ENCODE measurements around the gene ZMPSTE24.
"Not testable (repeated sequence)": the region's sequence is repeated elsewhere in the genome, so short reads cannot be mapped to it uniquely, and the experiment has no call there.

Gene ZMPSTE24

DNA sequence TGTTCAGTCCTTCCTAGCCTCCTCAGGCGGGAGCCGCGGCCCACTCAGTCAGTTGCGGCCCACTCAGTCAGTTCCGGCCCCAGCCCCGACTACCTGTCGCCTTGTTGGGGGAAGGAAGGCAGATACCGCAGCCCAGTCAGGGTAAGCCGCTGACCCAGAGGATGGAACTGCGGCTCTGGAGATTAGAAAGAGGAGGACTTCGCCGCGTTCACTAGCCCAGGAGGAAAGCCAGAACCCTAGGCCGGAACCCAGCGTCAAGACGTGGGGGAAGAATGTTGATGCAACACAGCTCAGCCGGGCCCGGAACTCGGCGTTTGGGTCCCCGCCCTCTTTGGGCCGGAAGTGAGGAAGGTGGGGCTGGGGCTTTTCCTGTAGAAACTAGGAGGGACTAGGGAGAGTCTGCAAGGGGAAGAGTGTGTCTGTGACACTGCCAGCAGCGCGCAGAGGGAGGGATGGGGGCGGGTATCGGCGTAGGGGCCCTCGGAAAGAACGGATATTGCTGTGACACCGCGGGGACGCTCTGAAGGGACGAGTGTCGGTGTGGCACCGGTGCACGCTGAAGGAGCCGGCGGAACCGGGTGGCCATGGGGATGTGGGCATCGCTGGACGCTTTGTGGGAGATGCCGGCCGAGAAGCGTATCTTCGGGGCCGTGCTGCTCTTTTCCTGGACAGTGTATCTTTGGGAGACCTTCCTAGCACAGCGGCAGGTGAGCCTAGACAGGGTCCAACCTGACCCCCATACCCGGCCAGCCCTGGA lies at the start of gene ZMPSTE24:
TSS of gene ZMPSTE24 (plus strand) at position 549 of the 757 bp plus-strand sequence. CDS start at position 585, 36 bp downstream.
- DNase-seq (ENCODE audit: extremely low read depth in 1 of 2, low read depth in 1 of 2) = peak; percentile 89 to 95

DNA sequence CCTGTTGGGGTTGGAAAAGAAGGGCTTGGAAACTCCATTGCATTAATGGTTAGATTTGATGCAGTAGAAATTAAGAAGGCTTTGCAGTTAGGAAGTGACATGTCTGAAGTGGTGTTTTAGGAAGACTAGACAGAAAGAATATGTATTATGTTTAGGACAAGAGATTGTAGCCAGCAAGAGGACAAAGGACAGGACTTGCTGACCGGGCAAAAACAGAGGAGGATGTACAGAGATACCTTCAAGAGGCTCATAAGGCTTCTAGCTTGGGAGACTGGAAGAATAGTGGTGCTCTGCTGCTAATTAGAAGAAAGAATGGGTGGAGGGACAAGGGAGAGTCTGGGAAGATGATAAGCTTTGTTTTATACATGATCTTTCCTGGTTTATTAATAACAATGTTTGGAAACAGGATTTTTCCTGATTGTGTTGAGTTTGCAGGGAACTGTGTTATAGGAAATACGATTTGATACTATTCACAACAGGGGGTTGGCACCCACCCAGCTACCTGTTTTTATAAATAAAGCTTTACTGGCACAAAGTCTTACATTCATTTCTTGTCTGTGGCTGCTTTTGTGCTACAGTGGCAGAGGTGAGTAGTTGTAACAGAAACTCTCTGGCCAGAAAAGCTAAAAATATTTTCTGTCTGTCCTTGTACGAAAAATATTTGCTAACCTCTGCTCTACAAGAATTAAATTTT lies 47.4 kb upstream of the ZMPSTE24 start:
- no peak for DNase-seq (ENCODE audit: extremely low read depth in 1 of 2, low read depth in 1 of 2)

DNA sequence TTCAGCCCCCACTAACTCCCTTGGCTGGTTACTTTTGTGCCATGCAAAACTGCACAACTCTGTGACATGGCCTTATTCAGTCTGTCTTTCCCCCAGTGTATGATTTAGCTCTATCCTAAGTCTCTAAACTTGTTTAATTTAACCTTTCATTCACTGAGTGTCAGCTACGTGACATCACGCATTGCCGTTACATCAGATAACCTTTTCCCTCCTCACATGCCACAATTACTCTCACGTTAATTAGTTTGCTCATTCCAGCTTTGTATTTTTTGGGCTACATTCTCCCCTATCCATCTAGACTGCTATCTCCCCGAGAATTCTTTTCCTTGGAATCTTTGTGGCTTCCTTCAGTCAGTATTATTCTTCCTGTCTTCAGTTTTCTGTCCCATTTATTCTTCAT lies 39.7 kb upstream of the ZMPSTE24 start:
- DNase-seq (ENCODE audit: extremely low read depth in 1 of 2, low read depth in 1 of 2) = no peak

DNA sequence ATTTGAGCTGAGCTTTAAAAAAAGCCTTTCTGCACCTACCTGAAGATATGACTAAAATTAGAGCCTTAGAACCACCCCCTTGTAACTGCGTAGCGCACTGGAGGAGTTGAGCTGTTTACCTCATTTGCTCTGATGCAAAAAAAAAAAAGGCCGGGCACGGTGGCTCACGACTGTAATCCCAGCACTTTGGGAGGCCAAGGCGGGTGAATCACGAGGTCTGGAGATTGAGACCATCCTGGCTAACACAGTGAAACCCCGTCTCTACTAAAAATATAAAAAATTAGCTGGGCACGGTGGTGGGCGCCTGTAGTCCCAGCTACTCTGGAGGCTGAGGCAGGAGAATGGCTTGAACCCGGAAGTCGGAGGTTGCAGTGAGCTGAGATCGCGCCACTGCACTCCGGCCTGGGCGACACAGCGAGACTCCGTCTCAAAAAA lies 36.5 kb upstream of the ZMPSTE24 start:
- not testable (repeated sequence) for DNase-seq (ENCODE audit: extremely low read depth in 1 of 2, low read depth in 1 of 2)

DNA sequence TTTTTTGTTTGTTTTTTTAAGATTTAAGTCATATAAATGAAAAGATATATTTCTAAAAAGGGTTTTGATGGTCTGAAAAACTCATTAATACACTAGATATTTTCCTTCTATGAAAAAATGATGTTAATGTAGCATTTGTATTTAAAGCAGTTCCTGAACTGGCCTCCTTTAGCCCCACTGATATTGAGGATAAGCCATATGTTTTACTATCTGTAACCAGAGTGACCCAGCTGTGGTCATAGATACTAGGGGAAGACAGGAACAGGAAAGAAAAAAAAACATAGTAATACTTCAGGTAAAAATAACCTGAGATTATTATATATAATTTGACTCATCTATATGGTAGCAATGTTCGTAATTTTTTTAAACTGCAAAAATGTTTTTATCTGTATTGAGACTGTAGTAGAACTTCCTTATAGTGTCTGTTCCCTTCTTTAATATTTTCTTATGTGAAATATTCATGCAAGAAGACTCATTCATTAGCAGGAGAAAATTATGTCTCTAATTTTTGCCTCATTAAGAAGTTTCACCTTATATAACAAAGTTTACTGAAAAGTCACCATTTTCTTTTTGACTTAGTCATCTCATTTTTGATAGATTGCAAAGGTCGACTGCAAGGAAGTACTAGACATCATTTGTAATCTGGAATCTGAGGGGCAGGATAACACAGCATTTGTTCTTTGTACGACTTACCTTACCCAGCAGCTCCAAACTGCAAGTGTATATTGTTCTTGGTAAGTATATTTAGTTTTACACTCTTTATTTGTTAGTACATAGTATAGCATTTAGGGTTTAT lies 35.9 kb upstream of the ZMPSTE24 start:
- DNase-seq (ENCODE audit: extremely low read depth in 1 of 2, low read depth in 1 of 2) = no peak

DNA sequence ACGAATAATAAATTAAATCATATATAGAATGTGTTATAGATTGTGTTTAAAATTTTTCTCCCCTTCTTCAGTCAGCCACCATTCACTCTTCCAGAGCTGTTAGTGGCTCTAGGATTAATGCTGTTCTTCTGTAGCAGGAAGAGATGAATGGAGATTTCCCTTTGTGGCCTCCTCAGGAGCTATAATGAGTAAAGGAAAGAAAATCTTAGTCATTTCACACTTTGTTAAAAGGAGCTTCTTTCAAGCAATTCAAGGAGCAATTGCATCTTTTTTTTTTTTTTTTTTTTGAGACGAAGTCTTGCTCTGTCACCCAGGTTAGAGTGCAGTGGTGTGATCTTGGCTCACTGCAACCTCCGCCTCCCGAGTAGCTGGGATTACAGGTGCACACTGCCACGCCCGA lies 34.0 kb upstream of the ZMPSTE24 start:
- DNase-seq (ENCODE audit: extremely low read depth in 1 of 2, low read depth in 1 of 2) = no peak

DNA sequence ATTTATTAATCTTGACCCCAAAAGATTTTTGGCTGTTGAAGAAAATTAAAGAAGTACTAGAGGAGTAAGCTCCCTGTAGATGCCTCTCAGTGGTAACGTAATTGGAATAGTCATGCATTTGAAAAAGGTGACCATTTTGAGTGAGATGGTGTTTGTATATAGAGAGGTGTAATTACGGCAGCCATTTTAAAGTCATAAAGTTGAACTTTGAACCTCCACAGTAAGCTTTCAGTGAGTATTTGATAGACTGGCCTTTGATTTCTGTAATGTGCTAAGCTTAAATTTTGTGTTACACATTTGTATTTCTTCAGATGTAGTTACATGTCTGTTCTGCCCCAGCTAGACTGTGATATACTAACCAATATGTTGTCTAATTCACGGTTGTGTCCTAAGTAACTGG lies 31.8 kb upstream of the ZMPSTE24 start:
- no peak for DNase-seq (ENCODE audit: extremely low read depth in 1 of 2, low read depth in 1 of 2)

DNA sequence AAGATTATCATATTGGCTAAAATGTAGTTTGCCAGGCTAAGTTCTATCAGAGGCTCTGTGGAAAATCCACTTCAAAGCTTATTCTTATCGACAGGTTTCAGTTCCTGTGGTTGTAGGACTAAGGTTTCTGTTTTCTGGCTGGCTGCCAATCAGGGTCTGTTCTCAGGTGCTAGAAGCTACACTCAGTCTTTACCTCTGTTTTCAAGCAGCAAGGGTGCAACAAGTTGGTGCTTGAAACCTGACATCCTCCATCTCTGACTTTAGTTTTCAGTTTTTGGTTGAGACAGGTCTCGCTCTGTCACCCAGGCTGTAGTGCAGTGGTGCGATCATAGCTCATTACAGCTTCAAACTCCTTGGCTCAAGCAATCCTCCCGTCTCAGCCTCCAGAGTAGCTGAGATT lies 25.6 kb upstream of the ZMPSTE24 start:
- DNase-seq (ENCODE audit: extremely low read depth in 1 of 2, low read depth in 1 of 2) = peak; percentile 23 to 65

DNA sequence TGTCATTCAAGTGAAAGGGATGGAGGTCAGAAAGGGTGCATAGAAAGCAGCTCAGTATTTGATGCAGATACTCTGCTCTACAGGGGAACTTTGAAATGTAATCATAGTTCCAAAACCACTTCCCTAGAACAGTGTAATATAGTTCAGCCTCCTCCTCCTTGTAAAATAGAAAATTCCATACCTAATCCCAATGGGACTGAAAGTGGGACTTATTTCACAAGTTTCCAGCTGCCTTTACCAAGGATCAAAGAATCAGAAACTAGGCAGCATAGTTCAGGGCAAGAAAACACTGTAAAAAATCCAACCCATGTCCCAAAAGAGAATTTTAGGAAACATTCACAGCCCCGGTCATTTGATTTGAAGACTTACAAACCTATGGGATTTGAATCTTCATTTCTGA lies 18.4 kb upstream of the ZMPSTE24 start:
- DNase-seq (ENCODE audit: extremely low read depth in 1 of 2, low read depth in 1 of 2) = no peak

DNA sequence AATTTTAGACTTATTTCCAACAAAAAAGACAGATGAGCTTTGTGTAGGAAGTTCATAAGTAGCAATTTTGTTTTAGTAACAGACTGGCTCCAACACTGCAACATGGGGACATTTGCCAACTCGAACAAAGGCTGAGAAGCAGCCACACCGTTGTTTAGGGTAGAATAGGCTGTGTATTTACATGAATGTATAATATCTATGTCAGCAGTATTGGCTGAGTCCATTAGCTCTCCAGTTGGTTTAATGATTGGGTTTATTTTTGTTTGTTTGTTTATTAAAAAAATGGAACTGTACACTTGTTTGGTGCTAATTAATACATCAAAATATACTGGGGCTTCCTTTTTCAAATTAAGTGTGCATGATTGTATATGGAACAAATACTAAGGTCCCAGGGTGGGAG lies 17.6 kb upstream of the ZMPSTE24 start:
- DNase-seq (ENCODE audit: extremely low read depth in 1 of 2, low read depth in 1 of 2) = no peak

DNA sequence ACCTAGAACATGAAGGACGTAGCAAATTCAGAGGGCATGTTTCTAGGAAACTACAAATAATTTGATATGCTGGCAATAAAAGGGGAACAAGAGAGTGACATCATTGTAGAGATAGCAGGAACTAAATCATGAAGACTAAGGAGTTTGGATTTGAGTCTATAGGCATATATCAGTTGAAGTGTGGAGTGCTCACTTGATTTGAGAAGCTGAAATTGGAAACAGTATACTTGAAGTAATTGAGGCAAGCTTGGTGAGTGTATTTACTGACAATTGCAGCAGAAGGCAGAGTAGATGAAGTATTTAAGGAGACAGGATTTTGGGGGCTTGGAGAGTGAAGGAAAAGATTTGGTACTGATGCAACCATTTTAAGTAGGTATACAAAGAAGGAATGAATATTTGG lies 16.7 kb upstream of the ZMPSTE24 start:
- DNase-seq (ENCODE audit: extremely low read depth in 1 of 2, low read depth in 1 of 2) = no peak

DNA sequence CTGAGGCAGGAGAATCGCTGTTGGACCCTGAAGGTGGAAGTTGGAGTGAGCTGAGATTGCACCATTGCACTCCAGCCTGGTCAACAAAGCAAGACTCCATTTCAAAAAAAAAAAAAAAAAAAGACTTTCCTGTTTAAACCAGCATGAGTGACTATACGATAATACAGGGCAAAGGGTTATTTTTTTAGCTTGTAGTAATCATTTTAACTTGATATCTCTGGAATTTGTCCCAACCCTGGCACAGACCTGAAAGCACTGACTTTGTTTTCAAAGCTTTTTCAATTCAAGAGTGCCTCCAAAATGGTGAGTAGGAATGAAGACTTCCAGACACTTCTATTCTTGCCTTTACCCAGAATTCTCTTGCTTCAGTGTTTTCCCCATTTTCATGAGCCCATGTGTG lies 14.7 kb upstream of the ZMPSTE24 start:
- no peak for DNase-seq (ENCODE audit: extremely low read depth in 1 of 2, low read depth in 1 of 2)

DNA sequence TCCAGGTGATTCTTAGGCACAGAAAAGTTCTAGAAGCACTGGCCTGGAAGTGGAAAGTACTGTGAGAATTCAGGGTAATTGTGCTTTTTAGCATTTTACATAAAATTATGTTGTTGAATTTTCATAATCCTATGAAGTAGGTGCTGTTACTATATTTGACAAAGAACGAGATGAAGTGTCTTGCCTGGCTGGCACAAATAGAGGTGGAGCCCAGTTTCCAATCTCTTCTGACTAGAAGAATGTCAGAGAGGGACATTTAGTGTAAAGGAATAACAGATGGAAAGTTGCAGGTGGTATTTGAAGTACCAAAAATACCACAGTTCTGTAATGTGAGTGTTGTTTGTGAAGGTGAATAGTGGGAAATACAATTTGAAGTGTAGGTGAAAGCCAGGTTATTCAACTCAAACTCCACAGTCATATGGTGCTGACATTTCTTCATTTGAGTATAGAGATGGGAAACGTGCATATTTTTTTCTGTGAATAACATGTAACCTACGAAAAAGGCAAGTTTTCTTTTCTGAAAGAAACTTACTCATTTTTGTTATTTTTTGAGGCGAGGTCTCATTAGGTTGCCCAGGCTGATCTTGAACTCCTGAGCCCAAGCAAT lies 13.8 kb upstream of the ZMPSTE24 start:
- DNase-seq (ENCODE audit: extremely low read depth in 1 of 2, low read depth in 1 of 2) = no peak

DNA sequence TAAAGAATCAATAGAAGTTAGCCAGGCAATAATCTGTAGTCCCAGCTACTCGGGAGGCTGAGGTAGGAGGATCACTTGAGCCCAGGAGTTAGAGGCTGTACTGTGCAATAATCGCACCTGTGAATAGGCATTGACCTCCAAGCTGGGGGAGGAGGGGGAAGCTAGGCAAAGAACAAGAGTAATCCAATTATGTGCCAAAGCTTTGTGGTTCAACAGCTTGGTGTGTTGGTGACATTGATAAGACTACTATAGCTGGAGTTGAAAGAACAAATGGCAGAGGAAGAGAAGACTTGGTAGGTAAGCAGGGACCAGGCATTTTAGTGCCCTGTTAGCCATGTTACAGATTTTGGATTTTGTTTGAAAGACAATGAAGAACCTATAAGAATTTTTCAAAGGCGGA lies 12.3 kb upstream of the ZMPSTE24 start:
- DNase-seq (ENCODE audit: extremely low read depth in 1 of 2, low read depth in 1 of 2) = no peak

DNA sequence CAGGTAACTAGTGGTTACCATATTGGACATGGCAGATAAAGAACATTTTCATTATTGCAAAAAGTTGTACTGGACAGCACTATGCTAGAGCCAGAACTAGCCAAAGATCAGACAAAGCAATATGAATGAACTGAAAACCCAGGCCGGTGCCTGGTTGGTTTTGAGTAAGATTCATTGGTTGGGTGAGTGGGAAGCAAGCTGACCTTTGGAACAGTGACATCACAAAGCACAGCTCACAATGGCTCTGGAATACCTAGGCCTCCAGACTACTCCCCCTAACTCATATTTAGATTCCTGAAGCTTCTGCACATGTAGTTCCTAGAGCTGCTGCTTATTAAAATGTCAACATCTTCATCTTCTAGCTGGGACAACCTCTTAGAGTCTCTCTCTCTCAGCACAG lies 10.4 kb upstream of the ZMPSTE24 start, which contains the start of gene TMCO2:
TSS of gene TMCO2 (plus strand) at position 283 of the 400 bp plus-strand sequence. CDS start at position 340, 57 bp downstream.
- no peak for DNase-seq (ENCODE audit: extremely low read depth in 1 of 2, low read depth in 1 of 2)

DNA sequence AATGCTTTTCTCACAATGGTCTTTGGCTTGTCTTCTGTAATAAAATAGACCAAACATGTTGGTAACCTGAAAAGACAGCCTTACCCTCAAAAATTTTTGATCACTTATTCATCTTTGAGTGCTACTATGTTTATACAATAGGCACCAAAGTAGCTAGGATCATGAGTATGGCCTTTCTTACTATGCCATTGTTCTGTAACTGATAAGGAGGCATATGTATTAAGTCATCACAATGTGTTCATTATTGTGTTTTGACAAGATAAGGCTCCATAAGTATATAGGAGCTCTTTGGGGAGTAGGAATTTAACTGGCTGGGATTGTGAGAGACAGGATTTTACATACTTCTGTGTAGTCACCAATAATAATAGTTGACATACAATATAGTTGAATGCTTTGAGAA lies 9.6 kb upstream of the ZMPSTE24 start:
- no peak for DNase-seq (ENCODE audit: extremely low read depth in 1 of 2, low read depth in 1 of 2)

DNA sequence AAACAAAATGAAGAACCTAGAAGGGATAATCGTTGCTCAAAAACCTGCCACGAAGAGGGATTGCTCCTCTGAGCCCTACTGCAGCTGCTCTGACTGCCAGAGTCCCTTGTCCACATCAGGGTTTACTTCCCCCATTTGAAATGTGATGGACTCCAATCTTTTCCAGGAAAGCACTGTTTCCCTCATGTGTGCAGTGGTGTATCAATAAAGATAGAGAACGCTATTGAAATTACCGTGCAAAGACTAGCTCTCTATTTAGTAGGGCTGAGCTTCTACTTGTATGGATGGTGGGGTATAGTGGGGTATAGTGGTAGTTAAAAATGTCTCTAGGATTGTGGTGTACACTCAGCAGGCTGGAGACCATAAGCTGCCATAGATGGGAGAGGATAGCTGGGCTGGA lies 6.6 kb upstream of the ZMPSTE24 start:
- DNase-seq (ENCODE audit: extremely low read depth in 1 of 2, low read depth in 1 of 2) = no peak

DNA sequence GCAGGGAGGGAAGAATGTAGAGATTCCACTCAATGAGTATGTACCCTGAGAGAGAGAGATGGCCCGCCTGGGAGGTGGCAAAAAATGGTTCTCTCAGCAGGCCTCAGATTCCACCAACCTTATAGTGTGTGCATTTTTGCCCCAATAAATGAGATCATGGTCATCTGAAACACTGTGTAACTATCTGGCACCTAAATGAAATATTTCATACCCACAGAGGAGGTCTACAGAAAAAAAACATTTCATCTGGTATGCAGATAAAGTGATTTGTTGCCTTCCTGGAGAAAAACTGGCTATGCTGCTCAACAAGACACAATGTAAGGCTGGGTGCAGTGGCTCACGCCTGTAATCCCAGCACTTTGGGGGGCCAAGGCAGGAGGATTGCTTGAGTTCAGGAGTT lies 5.4 kb upstream of the ZMPSTE24 start:
- no peak for DNase-seq (ENCODE audit: extremely low read depth in 1 of 2, low read depth in 1 of 2)

DNA sequence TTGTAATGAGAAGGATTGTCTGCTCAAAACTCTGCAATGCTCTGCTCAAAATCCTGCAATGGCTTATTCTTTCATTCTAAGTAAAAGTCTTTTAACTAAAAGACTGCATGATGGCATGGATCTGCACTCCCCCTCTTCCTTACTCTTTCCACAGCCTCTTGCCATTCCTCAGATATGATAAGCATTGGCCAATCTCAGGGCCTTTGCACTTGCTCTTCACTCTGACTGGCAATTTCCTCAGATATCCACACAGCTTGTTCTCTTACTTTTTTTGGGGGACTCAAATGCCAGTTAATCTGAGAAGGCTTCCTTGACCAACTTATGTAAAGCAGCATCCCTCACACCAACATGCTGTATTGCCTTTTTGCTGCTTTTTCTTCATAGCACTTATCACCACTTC lies 2.8 kb upstream of the ZMPSTE24 start:
- no peak for DNase-seq (ENCODE audit: extremely low read depth in 1 of 2, low read depth in 1 of 2)

DNA sequence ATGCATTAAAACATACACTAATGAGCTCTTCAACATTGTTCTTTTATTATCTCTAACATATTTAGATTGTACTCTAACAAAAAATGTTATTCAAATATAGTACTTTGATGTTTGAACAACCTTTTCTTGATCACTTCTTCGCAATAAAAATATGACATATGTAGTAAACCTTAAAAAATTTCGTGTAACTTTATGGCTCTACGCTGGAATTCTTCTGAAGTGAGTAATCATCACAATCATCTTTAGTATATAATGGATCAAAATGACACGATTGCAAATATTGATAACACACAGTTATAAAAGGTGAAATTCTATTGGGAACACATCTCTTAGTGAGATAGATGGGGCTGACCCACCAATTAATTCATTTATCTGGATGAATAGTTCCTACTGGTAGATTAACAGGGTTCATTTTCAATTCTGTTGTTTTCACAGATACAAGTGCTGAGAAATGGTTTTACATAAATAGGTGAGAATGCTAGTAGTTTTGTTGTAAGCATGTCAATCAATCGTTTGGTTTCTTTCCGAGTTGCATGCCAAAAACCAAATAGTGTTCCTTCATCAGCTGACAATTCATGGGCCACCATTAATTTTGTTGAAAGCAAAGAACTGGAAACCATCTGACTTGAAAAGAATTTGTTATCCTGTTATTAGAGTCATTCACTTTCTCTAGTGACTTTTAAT lies 1.5 kb upstream of the ZMPSTE24 start:
- no peak for DNase-seq (ENCODE audit: extremely low read depth in 1 of 2, low read depth in 1 of 2)

DNA sequence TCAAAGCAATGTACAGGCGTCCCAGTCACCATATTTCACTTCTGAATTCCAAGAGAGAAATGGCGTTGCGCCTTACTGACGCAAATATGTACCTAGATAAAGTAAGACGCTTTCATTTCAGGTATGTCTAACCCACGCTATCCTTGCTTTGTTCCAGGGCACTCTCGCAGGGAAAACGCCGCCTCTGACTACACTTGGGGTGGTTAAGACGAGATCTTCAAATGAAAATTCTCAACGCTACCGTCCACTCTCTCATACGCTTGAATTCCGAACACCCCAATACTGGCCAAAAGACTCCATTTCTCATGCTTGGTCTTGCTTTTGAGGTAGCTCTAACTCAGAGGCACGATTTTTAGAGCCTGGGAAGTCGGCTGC lies 736 bp upstream of the ZMPSTE24 start:
- DNase-seq (ENCODE audit: extremely low read depth in 1 of 2, low read depth in 1 of 2) = no peak

Measured in stimulated activated CD8-positive, alpha-beta memory T cell treated with anti-CD3 and anti-CD28 coated beads, Interleukin-7, amount 100 ng/mL, for 48 hours (primary cell).